Stomach (tissue), 4 donors: Measurements from ENCODE around the gene ATP6V0E2.

ENCODE experiments used
- CTCF ChIP-seq, 7 experiments: fragments of 450-650 bp in 4 of 7; fragments of 200-600 bp in 3 of 7; sonication (generic) in 3 of 7; IDR thresholded peaks; one replicate each; pipeline ENCODE4 v1.5.1; 2016 to 2019; ENCODE audit warnings: antibody characterized with exemption in 7 of 7, control low read depth in 2 of 7, mild to moderate bottlenecking in 1 of 7
- POLR2AphosphoS5 ChIP-seq, 3 donors: sonication (generic); formaldehyde crosslinking; IDR thresholded peaks; one replicate each; pipeline ENCODE4 v1.6.1; 2016; ENCODE audit warnings: antibody characterized with exemption in 3 of 3

- TF ChIP-seq CTCF (IDR thresholded peaks at IDR 0.05) = no peak
- TF ChIP-seq POLR2AphosphoS5 (IDR thresholded peaks at IDR 0.05) = no peak
Measured at GRCh38 chr7:149837564-149838223, 36.1 kb upstream of the ATP6V0E2 start.
